Body of pancreas (tissue), 4 donors: ENCODE results near the gene BACH2. TPM values are rescaled to one million over a fixed set of nuclear protein-coding genes. Genes with fewer than 3 reads are reported as not detected.

Experiments used
- ATAC-seq: fragments of 150-250 bp; one replicate; pipeline ENCODE4 v1.9.1; 2016
- DNase-seq, 4 donors: peaks; one replicate each; pipeline ENCODE4 v3.0.0-alpha.2; 2019
- H3K27ac ChIP-seq, 4 donors: fragments of 200-600 bp; sonication (generic); 1 replicate in 3 of 4; 2 replicates in 1 of 4; pipeline versions ENCODE4 v1.5.1 to v1.6.1; 2016 to 2019; ENCODE audit warnings: mild to moderate bottlenecking in 1 of 4, mixed read lengths in 1 of 4, moderate library complexity in 1 of 4
- H3K27me3 ChIP-seq, 2 donors: fragments of 200-600 bp; sonication (generic); one replicate each; pipeline ENCODE4 v1.6.0; 2016; ENCODE audit warnings: mild to moderate bottlenecking in 1 of 2
- H3K36me3 ChIP-seq, 2 donors: fragments of 200-600 bp; sonication (generic); replicated peaks in 1 of 2; 2 replicates each; pipeline ENCODE4 v1.5.1; 2016; ENCODE audit warnings: low read depth in 2 of 2; ENCODE audit not compliant: insufficient read depth in 1 of 2
- H3K4me1 ChIP-seq: fragments of 200-600 bp; sonication (generic); one replicate; pipeline ENCODE4 v1.6.0; 2016
- H3K4me3 ChIP-seq, 2 donors: fragments of 200-600 bp; sonication (generic); 1 replicate in 1 of 2; 2 replicates in 1 of 2; pipeline ENCODE4 v1.5.1; 2016 to 2019
- H3K9me3 ChIP-seq, 3 donors: fragments of 200-600 bp; sonication (generic); 1 replicate in 2 of 3; 2 replicates in 1 of 3; pipeline ENCODE4 v1.5.1; 2016
- POLR2A ChIP-seq, 3 donors: fragments of 450-650 bp; IDR thresholded peaks; one replicate each; pipeline ENCODE4 v1.6.1; 2016; ENCODE audit warnings: antibody characterized with exemption in 3 of 3, mild to moderate bottlenecking in 2 of 3
- WGBS, 2 donors: methylation state at CpG; one replicate each; pipeline ENCODE4 v1.1.5; 2017; 5-methylcytosine and 5-hydroxymethylcytosine counted together
- intact Hi-C: fragments of 100-400 bp; cut with DNase I; formaldehyde crosslinking; loops from one replicate; pipeline ENCODE4 v1.15.1; 2023
- total RNA-seq, 2 donors: library from RNA; depleted of rRNA; stranded (reverse); fragments of >200 nt; gene quantifications; one replicate each; pipeline ENCODE4 v1.1.0, GENCODE V29; 2016
- TF ChIP-seq, protein P1 (sequence below), 7 experiments: fragments of 450-650 bp in 4 of 7; fragments of 200-600 bp in 3 of 7; sonication (generic) in 3 of 7; IDR thresholded peaks; one replicate each; pipeline ENCODE4 v1.5.1; 2016 to 2019; ENCODE audit warnings: antibody characterized with exemption in 7 of 7

BACH2 gene
- total RNA-seq, 2 donors from 2014 or later = 2.1 to 3.3 TPM

DNA sequence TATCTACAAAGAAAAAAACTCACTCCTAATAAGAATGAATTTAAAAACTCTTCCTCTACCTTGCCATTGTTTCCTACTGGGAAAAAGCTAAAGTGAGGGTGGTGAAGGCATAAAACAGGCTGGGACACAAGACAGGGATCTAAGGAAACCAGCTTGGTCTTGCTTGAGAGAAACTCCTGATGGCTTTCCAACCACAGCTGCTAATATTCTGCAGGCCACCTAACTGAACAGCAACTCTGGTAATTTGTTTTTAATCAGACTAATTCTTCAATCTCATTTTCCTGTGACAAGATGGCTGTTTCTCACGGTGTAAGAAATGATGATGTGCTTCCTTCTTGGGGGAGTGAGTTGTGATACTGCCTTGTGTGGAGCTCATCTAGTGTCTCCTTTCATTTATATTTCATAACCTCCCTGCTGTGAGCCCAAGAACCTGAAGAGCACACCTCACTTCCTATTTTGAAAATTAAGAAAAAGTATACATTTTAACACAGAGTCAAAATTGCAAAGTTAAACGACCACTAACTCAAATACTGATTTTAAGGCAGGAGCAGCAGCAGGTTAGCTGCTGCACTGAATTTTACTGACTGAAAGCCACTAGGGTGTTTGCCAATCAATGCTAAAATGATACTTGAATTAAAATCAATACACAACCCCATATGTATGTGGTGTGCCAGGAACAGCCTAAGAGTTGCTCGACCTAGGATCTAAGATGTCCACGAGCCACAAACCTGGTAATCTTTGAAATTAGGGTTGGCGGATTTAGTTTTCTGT is 58.0 kb downstream of the BACH2 start:
- no peak for DNase-seq
- Histone ChIP-seq H3K36me3 (no peaks in the 10 kb centered on the region), H3K4me3 (no peak overlapping the region), H3K27ac (peak overlapping the region in 1 of 4 donors; percentile 3), H3K4me1 (peaks cover 13% of the 10 kb centered on the region), H3K27me3 (no peaks in the 10 kb centered on the region), H3K9me3 (no peaks in the 10 kb centered on the region)
- intact Hi-C loops = no loop called here
- TF ChIP-seq, protein P1, sequence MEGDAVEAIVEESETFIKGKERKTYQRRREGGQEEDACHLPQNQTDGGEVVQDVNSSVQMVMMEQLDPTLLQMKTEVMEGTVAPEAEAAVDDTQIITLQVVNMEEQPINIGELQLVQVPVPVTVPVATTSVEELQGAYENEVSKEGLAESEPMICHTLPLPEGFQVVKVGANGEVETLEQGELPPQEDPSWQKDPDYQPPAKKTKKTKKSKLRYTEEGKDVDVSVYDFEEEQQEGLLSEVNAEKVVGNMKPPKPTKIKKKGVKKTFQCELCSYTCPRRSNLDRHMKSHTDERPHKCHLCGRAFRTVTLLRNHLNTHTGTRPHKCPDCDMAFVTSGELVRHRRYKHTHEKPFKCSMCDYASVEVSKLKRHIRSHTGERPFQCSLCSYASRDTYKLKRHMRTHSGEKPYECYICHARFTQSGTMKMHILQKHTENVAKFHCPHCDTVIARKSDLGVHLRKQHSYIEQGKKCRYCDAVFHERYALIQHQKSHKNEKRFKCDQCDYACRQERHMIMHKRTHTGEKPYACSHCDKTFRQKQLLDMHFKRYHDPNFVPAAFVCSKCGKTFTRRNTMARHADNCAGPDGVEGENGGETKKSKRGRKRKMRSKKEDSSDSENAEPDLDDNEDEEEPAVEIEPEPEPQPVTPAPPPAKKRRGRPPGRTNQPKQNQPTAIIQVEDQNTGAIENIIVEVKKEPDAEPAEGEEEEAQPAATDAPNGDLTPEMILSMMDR (IDR thresholded peaks at IDR 0.05) = no peak
- no peak for TF ChIP-seq POLR2A (IDR thresholded peaks at IDR 0.05)
- 37 to 39% methylated on average over 5 of the region's 5 CpGs for WGBS, 2 donors
- no peak for ATAC-seq

DNA sequence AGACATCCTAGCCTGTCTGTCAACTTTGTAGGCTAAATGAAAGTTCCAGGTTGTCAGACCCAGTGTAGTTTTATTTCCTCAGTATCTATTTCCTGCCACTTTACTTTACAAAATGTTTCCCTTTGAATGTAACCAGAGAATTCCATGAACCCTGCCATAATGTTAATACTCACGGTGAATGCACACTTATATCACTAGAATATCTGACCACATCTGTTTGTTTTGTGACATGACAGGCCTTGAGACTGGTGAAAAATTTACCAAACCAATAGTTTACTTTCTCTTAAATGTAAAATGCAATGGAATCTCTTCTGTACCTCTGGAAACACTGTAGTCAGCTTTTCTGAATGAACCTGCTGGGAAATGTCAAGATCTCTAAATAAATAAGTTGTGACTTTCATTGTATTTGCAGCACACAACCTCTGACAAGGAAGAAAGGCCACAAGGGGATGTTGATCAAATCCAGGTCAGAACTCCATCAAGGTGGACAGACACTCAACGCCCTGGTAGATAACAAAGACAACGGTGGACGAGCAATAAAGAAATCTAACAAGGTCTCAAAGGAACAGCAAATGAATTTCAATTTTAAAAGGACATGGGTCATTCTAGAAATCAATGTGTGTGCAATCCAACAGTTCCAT is 59.2 kb downstream of the BACH2 start:
- no peak for DNase-seq
- H3K4me3 ChIP-seq = no peak overlapping the region
- WGBS, 2 donors = 41 to 60% methylated on average over 4 of the region's 4 CpGs
- H3K9me3 ChIP-seq = no peaks in the 10 kb centered on the region
- intact Hi-C loops = no loop called here
- H3K4me1 ChIP-seq = peaks cover 13% of the 10 kb centered on the region
- H3K36me3 ChIP-seq = no peaks in the 10 kb centered on the region
- TF ChIP-seq, protein P1 (IDR thresholded peaks at IDR 0.05) = no peak
- no peak for TF ChIP-seq POLR2A (IDR thresholded peaks at IDR 0.05)
- H3K27ac ChIP-seq = no peak overlapping the region
- no peak for ATAC-seq
- H3K27me3 ChIP-seq = no peaks in the 10 kb centered on the region

DNA sequence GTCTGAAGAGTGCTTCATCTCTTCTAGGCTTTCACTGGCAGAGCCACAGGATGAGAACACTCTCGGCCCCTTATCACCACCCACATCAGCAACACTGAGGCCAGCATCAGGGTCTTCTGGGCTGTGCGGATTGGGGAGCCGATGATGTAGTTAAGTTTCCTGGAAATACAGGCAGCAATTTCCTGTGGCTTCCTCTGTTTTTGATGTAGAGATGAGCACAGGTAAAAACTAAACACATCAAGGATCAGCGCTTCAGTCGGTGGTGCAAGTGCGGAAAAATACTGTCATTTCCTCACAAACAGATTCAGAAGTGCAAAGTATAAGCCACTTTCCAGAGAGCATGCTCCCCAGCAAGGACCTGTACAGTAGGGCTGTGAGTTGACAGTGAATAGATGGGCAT is 62.6 kb downstream of the BACH2 start:
- no peaks in the 10 kb centered on the region for H3K9me3 ChIP-seq
- no peak for DNase-seq
- intact Hi-C loops = no loop called here
- no peak for ATAC-seq
- no peaks in the 10 kb centered on the region for H3K27me3 ChIP-seq
- H3K36me3 ChIP-seq = no peaks in the 10 kb centered on the region
- TF ChIP-seq, protein P1 (IDR thresholded peaks at IDR 0.05) = no peak
- TF ChIP-seq POLR2A (IDR thresholded peaks at IDR 0.05) = no peak
- WGBS, 2 donors = 89 to 96% methylated on average over 6 of the region's 6 CpGs
- no peak overlapping the region for H3K4me3 ChIP-seq
- peaks cover 7% of the 10 kb centered on the region for H3K4me1 ChIP-seq
- H3K27ac ChIP-seq = no peak overlapping the region

DNA sequence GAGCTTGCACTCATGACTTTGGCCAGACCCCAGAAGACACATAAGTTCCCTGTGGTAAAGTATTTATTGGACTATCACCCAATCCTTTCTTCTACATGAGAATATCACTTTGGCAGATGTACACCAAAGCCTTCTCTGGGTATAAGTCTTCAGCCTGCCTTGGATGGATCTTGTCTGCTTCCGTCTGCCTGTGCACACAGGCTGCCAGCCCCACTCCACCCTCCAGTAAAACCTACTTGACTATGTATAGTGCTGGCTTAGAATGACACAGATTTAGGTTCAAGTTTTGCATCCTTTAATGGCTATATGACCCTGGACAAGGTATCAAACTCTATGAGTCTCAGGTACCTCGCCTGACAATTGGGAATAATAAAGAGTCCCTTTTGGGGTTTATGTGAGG is 63.4 kb downstream of the BACH2 start:
- intact Hi-C loops = no loop called here

More for the DNA sequence above, 63.4 kb downstream of the BACH2 start:
- Histone ChIP-seq H3K36me3 (no peaks in the 10 kb centered on the region), H3K4me1 (no peaks in the 10 kb centered on the region), H3K9me3 (no peaks in the 10 kb centered on the region), H3K27ac (no peak overlapping the region), H3K4me3 (no peak overlapping the region), H3K27me3 (no peaks in the 10 kb centered on the region)
- TF ChIP-seq, protein P1 (IDR thresholded peaks at IDR 0.05) = no peak
- no peak for TF ChIP-seq POLR2A (IDR thresholded peaks at IDR 0.05)
- ATAC-seq (no peak), DNase-seq (no peak)
- WGBS, 2 donors = 91 to 92% methylated on average over 2 of the region's 2 CpGs
